T-helper 1 cell (primary cell): ENCODE measurements around the gene PHOSPHO1.
"Not testable (repeated sequence)": the region's sequence is repeated elsewhere in the genome, so short reads cannot be mapped to it uniquely, and the experiment has no call there.

ENCODE experiments used
- DNase-seq, 5 donors: peaks; one replicate each; pipeline ENCODE4 v3.0.0-alpha.2; 2012 to 2020

The PHOSPHO1 gene

GRCh38 chr17:49191917-49192741 is 38.5 kb downstream of the PHOSPHO1 start:
- peak; percentile 67 to 85 (median 77) for DNase-seq

GRCh38 chr17:49191409-49191916 is 39.1 kb downstream of the PHOSPHO1 start:
- peak in 1 of 5 donors; percentile 84 for DNase-seq

GRCh38 chr17:49190932-49191331 is 39.7 kb downstream of the PHOSPHO1 start:
- no peak for DNase-seq

GRCh38 chr17:49187301-49187700 is 43.3 kb downstream of the PHOSPHO1 start:
- DNase-seq, result no peak

GRCh38 chr17:49185381-49185780 is 45.2 kb downstream of the PHOSPHO1 start:
- not testable (repeated sequence) for DNase-seq

- not testable (repeated sequence) for DNase-seq
Measured at GRCh38 chr17:49184522-49184921, 46.1 kb downstream of the PHOSPHO1 start.

- DNase-seq, result no peak
Measured at GRCh38 chr17:49183801-49184200, 46.8 kb downstream of the PHOSPHO1 start.

GRCh38 chr17:49183341-49183740 is 47.2 kb downstream of the PHOSPHO1 start:
- DNase-seq, result no peak

GRCh38 chr17:49180998-49181635 is 49.5 kb downstream of the PHOSPHO1 start:
- DNase-seq, result no peak

- DNase-seq, result peak; percentile 25 to 62 (median 49)
Measured at GRCh38 chr17:49180303-49180702, 50.3 kb downstream of the PHOSPHO1 start.

- not testable (repeated sequence) for DNase-seq
Measured at GRCh38 chr17:49175978-49176377, 54.6 kb downstream of the PHOSPHO1 start.
